ENCODE measurements around the gene PLXDC2.

Gene PLXDC2

DNA sequence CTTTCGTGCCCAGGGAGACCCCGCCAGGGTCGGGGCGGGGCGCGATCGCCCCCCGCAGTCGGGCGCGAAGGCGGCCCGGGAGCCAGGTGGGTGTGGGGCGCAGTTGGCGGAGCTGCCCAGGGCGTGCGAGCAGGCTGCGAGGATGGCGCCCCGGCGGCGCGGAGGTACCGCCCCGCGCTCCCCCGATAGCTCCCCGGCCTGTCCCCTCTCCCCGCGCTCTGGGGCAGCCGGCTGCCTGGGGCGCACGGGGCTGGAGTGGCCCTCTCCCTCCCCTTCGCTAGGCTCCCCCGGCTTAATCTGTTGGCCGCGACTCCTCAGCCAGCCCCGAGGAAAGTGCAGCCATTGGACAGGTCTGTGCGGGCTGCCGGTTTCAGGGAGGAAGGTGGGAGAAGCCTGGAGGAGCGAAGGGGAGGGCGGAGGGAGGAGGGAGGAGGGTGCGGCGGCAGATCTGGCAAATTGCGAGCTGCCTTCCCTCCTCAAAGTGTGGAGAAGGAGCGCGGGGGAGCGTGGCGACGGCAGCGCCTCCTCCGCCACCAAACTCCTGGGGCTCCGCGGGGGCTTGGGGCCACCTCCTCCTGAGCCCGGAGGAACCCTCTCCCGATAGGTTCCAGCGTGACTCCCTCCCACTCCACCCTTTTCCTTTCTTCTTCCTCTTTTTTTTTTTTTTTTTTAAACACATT is 361 bp upstream of the PLXDC2 start:
- DNase-seq (ENCODE audit: low read depth in 2 of 2) = no peak

- no peak for DNase-seq (ENCODE audit: low read depth in 2 of 2)
Observed at GRCh38 chr10:19817231-19817933, 1.1 kb downstream of the PLXDC2 start.

DNA sequence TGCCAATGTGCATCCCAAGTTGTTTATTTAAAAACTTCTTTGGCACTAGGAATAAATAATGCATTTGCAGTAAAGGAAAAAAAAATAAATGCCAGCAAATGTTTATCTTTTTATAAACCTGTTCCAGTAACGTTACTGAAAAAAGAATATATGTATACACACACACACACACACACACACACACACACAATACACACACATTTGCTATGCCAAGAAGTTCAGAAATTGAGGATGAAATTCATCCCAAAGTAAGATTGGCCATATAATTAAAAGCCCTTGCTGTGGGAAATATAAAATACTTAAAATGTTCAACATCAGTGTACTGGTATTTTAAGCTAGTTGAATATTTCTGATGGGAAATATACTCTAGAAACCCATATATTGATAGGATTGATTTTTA is 2.6 kb downstream of the PLXDC2 start:
- no peak for DNase-seq (ENCODE audit: low read depth in 2 of 2)

- no peak for DNase-seq (ENCODE audit: low read depth in 2 of 2)
Observed at GRCh38 chr10:19819419-19820033, 3.3 kb downstream of the PLXDC2 start.

DNA sequence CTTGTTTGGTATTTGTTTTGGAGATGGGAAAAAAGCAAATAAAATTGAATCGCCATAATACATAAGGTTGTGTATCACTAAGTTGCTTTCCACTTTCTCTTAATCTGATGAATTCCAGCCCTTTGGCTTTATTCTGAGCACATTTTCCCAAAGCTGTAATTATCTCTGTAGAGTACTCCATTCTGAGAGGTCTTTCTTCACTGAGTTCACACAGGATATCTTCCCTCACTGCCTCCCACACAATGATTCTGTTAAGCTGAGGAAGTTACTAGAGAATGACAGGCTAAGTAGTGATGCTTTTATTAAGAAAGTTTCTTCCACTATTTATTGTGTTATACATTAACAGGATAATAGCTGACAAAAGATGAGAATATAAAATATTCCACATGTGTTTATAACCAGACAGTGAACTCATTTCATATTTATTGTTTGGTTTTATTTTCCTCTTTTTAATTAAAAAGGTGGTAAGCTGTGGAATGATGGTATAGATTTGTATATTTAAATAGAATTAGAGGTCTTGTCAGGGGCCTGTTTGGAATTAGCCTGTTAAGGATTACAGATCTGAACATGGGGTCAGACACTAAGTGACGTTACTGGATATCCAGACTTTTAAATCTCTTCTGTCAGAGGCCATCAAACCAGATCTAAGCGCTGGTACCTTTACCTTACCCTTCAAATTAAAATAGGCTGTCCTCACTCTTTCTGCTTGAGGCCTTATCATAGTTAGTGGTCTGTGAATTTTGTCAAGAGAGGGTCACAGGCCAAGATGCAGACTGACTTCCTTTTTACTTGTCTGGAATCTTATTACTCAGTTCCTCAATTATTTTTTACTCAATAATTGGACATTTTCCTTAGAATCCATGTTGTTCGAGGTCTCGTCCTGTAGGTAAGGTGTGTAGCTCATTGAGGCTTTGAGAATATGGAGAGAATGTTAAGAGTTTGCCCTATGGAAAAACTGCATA is 8.4 kb downstream of the PLXDC2 start:
- DNase-seq (ENCODE audit: low read depth in 2 of 2) = no peak

DNA sequence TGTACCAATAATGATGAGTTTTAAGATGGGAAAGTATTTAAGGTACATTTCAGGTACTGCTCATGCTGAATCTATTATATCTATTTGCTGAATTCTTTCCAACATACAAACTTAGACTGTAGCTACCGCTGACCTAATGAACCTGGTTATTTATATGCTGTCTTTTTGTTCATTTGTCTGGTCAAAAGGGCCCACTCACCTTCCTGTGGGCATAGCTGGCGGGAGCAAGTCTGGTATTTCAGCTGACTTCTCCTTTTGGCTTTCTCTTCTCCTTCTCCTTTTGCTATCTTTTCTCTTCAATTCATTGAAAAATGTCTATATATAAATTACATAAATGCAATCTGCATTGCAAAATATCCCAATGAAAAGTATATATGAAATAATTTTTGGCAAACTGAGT is 9.5 kb downstream of the PLXDC2 start:
- no peak for DNase-seq (ENCODE audit: low read depth in 2 of 2)

DNA sequence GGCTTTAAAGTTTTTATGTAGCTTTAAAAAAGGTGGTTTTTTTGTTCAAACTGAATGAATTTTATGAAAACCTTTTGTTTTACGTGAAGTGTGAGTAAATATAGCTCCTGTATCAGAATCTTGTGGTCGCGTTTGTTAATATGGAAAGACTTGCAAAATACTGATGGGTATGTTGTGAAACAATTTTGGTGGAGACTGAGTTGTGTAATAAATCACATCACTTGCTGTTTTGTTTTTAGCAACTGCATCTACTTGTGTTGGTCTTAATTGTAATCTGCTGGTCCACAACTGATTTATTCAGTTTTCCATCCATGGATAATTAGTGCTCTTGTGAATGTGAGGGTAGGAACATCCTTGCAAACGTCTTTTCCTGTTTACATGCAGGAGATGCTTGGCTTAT is 10.5 kb downstream of the PLXDC2 start:
- DNase-seq (ENCODE audit: low read depth in 2 of 2) = no peak

DNA sequence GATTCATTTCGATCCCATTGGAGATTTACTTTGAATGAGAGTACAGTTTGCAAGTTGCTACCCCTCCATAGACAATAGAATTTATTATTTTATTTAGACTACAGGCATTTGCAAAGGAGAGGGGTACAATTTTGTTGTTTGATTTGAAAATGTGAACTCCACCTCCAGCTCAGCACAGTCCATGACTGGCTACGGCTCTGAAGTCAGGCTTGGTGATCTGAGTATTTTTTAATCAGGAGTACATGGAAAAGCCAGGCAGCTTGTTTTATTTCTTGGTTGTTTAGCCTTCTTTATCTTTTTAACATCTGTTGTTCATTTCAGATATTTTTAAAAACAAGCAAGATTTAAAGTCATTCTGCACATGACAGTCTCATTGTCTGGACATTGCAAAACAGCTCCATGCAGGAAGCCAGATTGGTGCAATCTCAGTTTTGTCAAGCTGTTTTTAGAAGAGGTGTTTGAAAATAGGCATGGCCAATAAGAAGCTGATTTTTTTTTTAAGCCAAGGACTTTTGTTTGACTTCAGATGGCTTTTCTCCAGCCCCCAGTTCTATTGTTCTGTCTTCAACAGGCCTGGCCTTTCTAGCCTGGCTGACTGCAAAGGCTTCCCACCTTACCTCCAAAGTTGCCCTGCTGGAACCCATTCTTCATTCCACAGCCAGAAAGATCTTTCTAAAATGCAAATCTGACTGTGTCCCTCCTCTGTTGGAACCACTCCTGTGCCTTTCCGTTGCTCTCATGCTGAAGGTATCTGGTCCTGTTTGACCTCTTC is 12.2 kb downstream of the PLXDC2 start:
- DNase-seq (ENCODE audit: low read depth in 2 of 2) = no peak

GRCh38 chr10:19832699-19833098 is 16.5 kb downstream of the PLXDC2 start:
- DNase-seq (ENCODE audit: low read depth in 2 of 2) = no peak

- DNase-seq (ENCODE audit: low read depth in 2 of 2) = no peak
Observed at GRCh38 chr10:19833170-19833824, 17.1 kb downstream of the PLXDC2 start.

DNA sequence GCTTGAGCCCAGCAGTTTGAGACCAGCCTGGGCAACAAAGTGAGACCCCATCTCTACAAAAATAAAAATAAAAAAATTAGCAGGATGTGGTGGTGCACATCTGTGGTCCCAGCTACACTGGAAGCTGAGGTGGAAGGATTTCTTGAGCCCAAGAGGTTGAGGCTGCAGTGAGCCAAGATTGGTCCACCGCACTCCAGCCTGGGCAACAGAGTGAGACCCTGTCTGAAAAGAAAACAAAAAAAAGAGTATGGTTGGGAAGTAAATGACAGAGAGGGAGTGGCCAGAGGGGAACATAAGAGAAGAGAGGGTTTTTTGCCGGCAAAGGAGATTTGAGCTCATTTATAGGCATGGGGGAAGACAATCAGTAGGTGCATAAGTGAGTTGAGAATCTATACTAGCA is 19.7 kb downstream of the PLXDC2 start:
- no peak for DNase-seq (ENCODE audit: low read depth in 2 of 2)

DNA sequence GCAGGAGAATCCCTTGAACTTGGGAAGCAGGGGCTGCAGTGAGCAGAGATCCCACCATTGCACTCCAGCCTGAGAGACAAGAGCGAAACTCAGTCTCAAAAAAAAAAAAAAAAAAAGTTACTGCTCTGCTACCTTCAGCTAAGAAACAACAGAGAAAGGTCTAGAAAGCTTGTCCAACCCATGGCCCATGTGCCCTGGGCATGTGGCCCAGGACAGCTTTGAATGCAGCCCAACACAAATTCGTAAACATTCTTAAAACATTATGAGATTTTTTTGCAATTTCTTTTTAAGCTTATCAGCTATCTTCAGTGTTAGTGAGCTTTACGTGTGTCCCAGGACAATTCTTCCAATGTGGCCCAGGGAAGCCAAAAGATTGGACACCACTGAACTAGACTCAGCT is 22.9 kb downstream of the PLXDC2 start:
- DNase-seq (ENCODE audit: low read depth in 2 of 2) = no peak

DNA sequence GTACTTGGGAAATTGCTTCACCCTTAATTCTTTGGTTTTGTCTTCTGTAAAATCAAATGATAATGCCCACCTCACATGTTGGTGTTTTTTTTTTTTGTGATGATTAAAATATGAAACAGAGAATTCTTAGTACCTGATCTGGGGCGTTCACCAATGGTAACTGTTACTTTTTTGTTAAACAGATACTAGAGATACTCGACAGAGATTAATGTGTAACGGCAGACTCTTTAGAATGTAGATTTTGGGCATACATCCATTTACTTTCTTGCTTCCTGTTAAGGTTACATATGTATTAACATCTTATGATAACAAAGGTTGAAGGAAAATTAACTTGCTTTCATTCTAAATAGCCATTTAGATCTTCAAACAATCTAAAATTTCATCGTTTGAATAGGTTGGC is 23.3 kb downstream of the PLXDC2 start:
- DNase-seq (ENCODE audit: low read depth in 2 of 2) = no peak

DNA sequence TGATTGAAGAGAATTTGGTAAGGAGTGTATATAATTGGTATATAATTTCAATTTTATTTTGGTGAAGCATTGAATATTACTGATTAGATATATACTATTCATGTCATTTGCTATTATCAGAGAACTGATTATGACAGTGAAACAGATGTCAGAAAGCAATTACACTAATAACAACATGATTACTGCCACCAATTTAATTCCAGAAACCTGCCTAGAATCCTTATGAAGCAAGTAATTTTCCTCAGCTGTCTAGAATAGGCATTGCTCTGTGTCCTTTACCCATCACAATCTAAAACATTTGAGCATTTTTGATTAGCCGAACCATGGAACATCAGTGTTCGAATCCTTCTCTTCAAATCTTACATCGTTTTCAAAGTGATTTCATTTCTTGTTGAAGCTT is 24.5 kb downstream of the PLXDC2 start:
- DNase-seq (ENCODE audit: low read depth in 2 of 2) = no peak

DNA sequence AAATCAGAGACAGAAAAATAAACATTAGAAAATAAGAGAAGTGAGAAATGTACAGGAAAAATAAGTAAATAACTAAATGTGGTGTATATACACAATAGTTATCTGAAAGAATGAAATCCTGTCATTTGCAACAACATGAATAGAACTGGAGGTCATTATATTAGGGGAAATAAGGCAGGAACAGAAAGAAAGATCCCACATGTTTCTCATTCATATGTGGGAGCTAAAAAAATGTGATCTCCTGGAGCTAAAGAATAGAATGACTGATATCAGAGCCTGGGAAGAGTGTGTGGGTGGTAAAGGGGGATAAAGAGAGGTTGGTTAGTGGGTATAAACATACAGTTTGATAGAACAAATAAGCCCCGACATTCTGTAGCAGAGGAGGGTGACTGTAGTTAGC is 27.3 kb downstream of the PLXDC2 start:
- no peak for DNase-seq (ENCODE audit: low read depth in 2 of 2)

DNA sequence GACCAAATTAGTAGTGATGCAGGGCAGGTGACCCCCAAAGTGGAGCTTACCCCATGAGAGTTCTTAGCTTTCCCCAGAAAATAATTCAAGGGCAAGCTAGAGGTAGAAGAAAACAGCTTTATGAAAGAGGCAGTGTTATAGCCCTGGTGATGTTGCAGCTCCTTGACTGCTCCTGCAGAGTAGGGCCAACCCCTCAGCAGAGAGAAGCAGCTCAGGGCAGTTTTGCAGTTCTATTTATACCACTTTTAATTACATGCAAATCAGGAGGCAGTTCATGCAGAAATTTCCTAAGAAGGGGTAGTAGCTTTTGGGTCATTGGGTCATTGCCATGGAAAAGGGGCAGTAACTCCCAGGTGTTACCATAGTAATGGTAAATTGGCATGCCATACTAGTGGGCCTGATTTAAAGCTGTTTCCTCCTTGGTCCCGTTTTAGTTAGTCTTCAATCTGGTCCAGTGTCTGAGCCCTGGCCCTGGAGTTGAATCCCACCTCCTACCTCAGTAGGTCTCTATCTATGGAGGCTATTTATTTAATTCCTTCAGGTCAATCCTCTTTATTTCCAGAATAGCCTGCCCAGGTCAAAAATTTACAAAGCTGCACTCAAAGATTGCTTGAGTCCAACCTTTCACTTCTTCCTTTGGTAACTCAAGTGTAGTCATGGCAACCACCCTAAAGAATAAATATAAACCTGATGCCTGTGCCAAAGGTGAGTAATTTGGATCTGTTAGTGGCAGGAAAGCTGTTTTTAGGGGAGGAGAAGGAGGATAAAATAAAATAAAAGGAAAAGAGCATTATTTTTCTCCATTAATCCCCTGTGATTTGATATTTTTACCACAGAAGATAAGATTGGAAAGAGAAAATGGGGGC is 29.5 kb downstream of the PLXDC2 start:
- DNase-seq (ENCODE audit: low read depth in 2 of 2) = no peak

- DNase-seq (ENCODE audit: low read depth in 2 of 2) = no peak
Observed at GRCh38 chr10:19847321-19847720, 31.1 kb downstream of the PLXDC2 start.

- no peak for DNase-seq (ENCODE audit: low read depth in 2 of 2)
Observed at GRCh38 chr10:19848226-19848985, 32.2 kb downstream of the PLXDC2 start.

DNA sequence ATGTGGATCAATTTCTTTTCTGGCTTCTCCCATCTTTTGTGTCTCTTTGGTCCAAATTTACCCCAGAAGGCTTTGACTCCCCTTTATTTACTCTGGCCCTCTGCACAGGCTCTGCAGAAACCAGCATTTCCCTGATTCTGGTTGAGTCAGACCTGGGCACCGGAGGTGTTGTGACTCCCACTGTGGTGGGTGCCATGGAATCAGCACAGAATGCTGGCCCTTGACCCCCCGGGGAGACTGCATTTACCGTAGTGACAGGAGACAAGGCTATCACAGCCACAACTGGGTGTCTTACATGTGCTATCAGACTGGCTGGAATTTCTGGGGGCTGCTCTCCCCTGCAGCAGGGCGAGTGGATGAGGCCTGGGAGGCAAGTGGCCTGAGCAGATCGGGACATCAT is 37.6 kb downstream of the PLXDC2 start:
- no peak for DNase-seq (ENCODE audit: low read depth in 2 of 2)

Data from stimulated activated CD8-positive, alpha-beta memory T cell treated with anti-CD3 and anti-CD28 coated beads, Interleukin-7, amount 100 ng/mL, for 1 hour (primary cell).